PC-9 (cell line): Measurements from ENCODE around the gene IQCM. TPM values are rescaled to one million over a fixed set of nuclear protein-coding genes. Genes with fewer than 3 reads are reported as not detected.

ENCODE experiments used
- BruUV-seq: library from RNA; stranded (reverse); fragments of 400-500 nt; replicated peaks from 2 replicates; lab custom pipeline; 2021; lab: Mats Ljungman, UMichigan
- CTCF ChIA-PET: fragments of 300-600 bp; sonication (Branson Sonifier 250); formaldehyde crosslinking; loops from one replicate; lab custom pipeline; 2022; ENCODE audit warnings: antibody characterized with exemption; lab: Charles Lee
- POLR2A ChIA-PET: fragments of 300-600 bp; sonication (Branson Sonifier 250); formaldehyde crosslinking; loops from one replicate; lab custom pipeline; 2022; ENCODE audit warnings: antibody characterized with exemption; ENCODE audit not compliant: unreplicated experiment; lab: Charles Lee
- DNase-seq, 2 experiments: peaks; one replicate each; pipeline versions ENCODE4 v3.0.0 to v3.0.0-alpha.2; 2015 to 2022; ENCODE audit warnings: mixed read lengths in 1 of 2
- H2AFZ ChIP-seq: fragments of 200-600 bp; sonication (generic); 2 replicates; pipeline ENCODE4 v1.8.1; 2017; ENCODE audit warnings: antibody characterized with exemption
- H3F3A ChIP-seq: fragments of 200-600 bp; sonication (generic); 2 replicates; pipeline ENCODE4 v1.8.1; 2017; ENCODE audit warnings: antibody characterized with exemption, mild to moderate bottlenecking, low read depth; ENCODE audit not compliant: insufficient read depth
- H3K27ac ChIP-seq: fragments of 200-600 bp; sonication (generic); 2 replicates; pipeline ENCODE4 v1.6.1; 2016; ENCODE audit warnings: mixed run types
- H3K27me3 ChIP-seq: fragments of 200-600 bp; sonication (generic); 2 replicates; pipeline ENCODE4 v1.6.1; 2016; ENCODE audit warnings: low read depth, mixed run types; ENCODE audit not compliant: insufficient read depth
- H3K36me3 ChIP-seq: fragments of 200-600 bp; sonication (generic); 2 replicates; pipeline ENCODE4 v1.6.1; 2016; ENCODE audit warnings: low read depth, mixed run types
- H3K4me1 ChIP-seq: fragments of 200-600 bp; sonication (generic); replicated peaks from 2 replicates; pipeline ENCODE4 v1.6.1; 2016; ENCODE audit warnings: mixed run types; ENCODE audit not compliant: insufficient read depth
- H3K4me2 ChIP-seq: fragments of 200-600 bp; sonication (generic); 2 replicates; pipeline ENCODE4 v1.6.1; 2017; ENCODE audit warnings: mixed run types
- H3K4me3 ChIP-seq: fragments of 200-600 bp; sonication (generic); 2 replicates; pipeline ENCODE4 v1.6.1; 2016; ENCODE audit warnings: mixed run types
- H3K79me2 ChIP-seq: fragments of 200-600 bp; sonication (generic); 2 replicates; pipeline ENCODE4 v1.6.1; 2017; ENCODE audit warnings: low read depth, mixed run types
- H3K9me2 ChIP-seq: fragments of 200-600 bp; sonication (generic); 2 replicates; pipeline ENCODE4 v1.8.1; 2017; ENCODE audit warnings: mild to moderate bottlenecking; ENCODE audit not compliant: insufficient read depth
- H3K9me3 ChIP-seq: fragments of 200-600 bp; sonication (generic); 2 replicates; pipeline ENCODE4 v1.8.1; 2016; ENCODE audit warnings: low read depth; ENCODE audit not compliant: insufficient read depth
- H4K20me1 ChIP-seq: fragments of 200-600 bp; sonication (generic); 2 replicates; pipeline ENCODE4 v1.8.1; 2017; ENCODE audit not compliant: insufficient read depth
- CTCF ChIP-seq: fragments of 200-600 bp; sonication (generic); conservative IDR thresholded peaks from 2 replicates; pipeline ENCODE4 v1.6.1; 2017; ENCODE audit warnings: mixed run types, antibody characterized with exemption, mild to moderate bottlenecking, moderate library complexity
- EZH2 ChIP-seq: fragments of 200-600 bp; sonication (generic); IDR thresholded peaks from 2 replicates; pipeline ENCODE4 v1.8.0; 2017; ENCODE audit warnings: antibody characterized with exemption, low read depth
- intact Hi-C: fragments of 100-400 bp; cut with micrococcal nuclease; formaldehyde crosslinking; loops from one replicate; pipeline ENCODE4 v1.10.0; 2022; ENCODE audit not compliant: unreplicated experiment
- total RNA-seq: library from RNA; stranded (reverse); gene quantifications from 2 replicates; pipeline ENCODE4 v1.2.3, GENCODE V29; 2021

The IQCM gene
- total RNA-seq, 1 experiment from 2014 or later: not detected

- Histone ChIP-seq H3K9me2 (no peaks in the 10 kb centered on the region), H3K27me3 (no peaks in the 10 kb centered on the region), H3K4me1 (peaks cover 7% of the 10 kb centered on the region; the same call in 1 of the 2 replicates), H3K9me3 (no peaks in the 10 kb centered on the region), H3K79me2 (no peaks in the 10 kb centered on the region), H2AFZ (no peak overlapping the region), H3K4me3 (no peak overlapping the region), H4K20me1 (no peaks in the 10 kb centered on the region), H3K4me2 (no peak overlapping the region), H3F3A (no peaks in the 10 kb centered on the region), H3K36me3 (no peaks in the 10 kb centered on the region), H3K27ac (no peak overlapping the region)
- intact Hi-C loops: no loop called here
- CTCF ChIA-PET: no interaction called here
- TF ChIP-seq CTCF (no peak), EZH2 (no peak)
- no TSS peak for BruUV-seq
- DNase-seq: no peak
- POLR2A ChIA-PET: no interaction called here
Observed at GRCh38 chr4:149784018-149784417, 31.6 kb downstream of the IQCM start.

GRCh38 chr4:149781150-149781549, 34.5 kb downstream of the IQCM start:
- Histone ChIP-seq H3K79me2 (no peaks in the 10 kb centered on the region), H3K27ac (no peak overlapping the region)
- intact Hi-C loops: no loop called here

GRCh38 chr4:149768477-149768876, 47.2 kb downstream of the IQCM start:
- H3K27me3 ChIP-seq: no peaks in the 10 kb centered on the region
- H3K4me1 ChIP-seq: no peaks in the 10 kb centered on the region
- DNase-seq: no peak
- POLR2A ChIA-PET: no interaction called here
- H3K79me2 ChIP-seq: no peaks in the 10 kb centered on the region
- TF ChIP-seq CTCF: no peak
- no peak for TF ChIP-seq EZH2
- CTCF ChIA-PET: no interaction called here
- no peak overlapping the region for H2AFZ ChIP-seq
- H3K27ac ChIP-seq: no peak overlapping the region
- H3K9me3 ChIP-seq: no peaks in the 10 kb centered on the region
- BruUV-seq: no TSS peak
- H3K9me2 ChIP-seq: no peaks in the 10 kb centered on the region
- no peaks in the 10 kb centered on the region for H3F3A ChIP-seq
- H4K20me1 ChIP-seq: no peaks in the 10 kb centered on the region
- H3K36me3 ChIP-seq: no peaks in the 10 kb centered on the region
- H3K4me3 ChIP-seq: no peak overlapping the region
- intact Hi-C loops: no loop called here
- no peak overlapping the region for H3K4me2 ChIP-seq

More at GRCh38 chr4:149781150-149781549, 34.5 kb downstream of the IQCM start:
- Histone ChIP-seq H3K27me3 (no peaks in the 10 kb centered on the region), H3K9me2 (no peaks in the 10 kb centered on the region), H3K4me2 (0 out of 2 replicates have a peak overlapping the region, but pooled peaks have one; percentile 23), H3K9me3 (no peaks in the 10 kb centered on the region), H3K4me1 (peaks cover 7% of the 10 kb centered on the region; the same call in 1 of the 2 replicates), H3K4me3 (no peak overlapping the region), H4K20me1 (no peaks in the 10 kb centered on the region), H3K36me3 (no peaks in the 10 kb centered on the region), H2AFZ (no peak overlapping the region), H3F3A (no peaks in the 10 kb centered on the region)
- TF ChIP-seq CTCF: no peak
- TF ChIP-seq EZH2: no peak
- CTCF ChIA-PET: no interaction called here
- DNase-seq: no peak
- no TSS peak for BruUV-seq
- POLR2A ChIA-PET: no interaction called here
